ENCODE data around the gene UROC1. TPM values are rescaled to one million over a fixed set of nuclear protein-coding genes. Genes with fewer than 3 reads are reported as not detected.

UROC1 gene
- total RNA-seq, 1 experiment from 2014 or later, result not detected

DNA sequence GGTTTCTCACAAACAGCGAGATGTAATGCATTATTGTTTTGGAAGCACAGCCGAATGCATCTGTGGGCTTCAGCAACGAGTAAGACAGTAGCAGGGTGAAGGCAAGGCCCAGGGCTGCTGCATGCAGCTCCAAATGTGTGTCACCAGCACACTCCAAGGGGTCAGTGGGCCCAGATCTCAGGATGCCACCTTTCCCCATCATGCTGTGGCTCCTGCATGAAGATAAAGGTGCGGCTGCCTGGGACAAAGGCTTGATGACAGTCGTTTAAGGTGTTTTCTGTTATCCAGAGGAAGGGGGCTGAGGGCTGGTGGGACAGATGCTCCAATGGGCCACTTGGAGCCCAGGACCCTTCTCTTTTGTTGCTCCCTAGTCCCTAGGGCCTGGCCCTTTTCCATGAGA is 28.0 kb upstream of the UROC1 start:
- Mint-ChIP-seq H3K4me3 (ENCODE audit: unreplicated experiment) (no peak overlapping the region), H3K27me3 (ENCODE audit: insufficient read depth, unreplicated experiment) (peaks cover 42% of the 10 kb centered on the region), H3K36me3 (ENCODE audit: insufficient read depth, unreplicated experiment) (no peaks in the 10 kb centered on the region), H3K9me3 (ENCODE audit: unreplicated experiment) (no peaks in the 10 kb centered on the region), H3K4me1 (ENCODE audit: insufficient read depth, unreplicated experiment) (peaks cover 7% of the 10 kb centered on the region), H3K27ac (ENCODE audit: low read depth, unreplicated experiment) (no peak overlapping the region)
- intact Hi-C loops (cut with micrococcal nuclease), result no loop called here
- no TSS peak for BruUV-seq (replicated peaks)
- TF ChIP-seq, protein P1, sequence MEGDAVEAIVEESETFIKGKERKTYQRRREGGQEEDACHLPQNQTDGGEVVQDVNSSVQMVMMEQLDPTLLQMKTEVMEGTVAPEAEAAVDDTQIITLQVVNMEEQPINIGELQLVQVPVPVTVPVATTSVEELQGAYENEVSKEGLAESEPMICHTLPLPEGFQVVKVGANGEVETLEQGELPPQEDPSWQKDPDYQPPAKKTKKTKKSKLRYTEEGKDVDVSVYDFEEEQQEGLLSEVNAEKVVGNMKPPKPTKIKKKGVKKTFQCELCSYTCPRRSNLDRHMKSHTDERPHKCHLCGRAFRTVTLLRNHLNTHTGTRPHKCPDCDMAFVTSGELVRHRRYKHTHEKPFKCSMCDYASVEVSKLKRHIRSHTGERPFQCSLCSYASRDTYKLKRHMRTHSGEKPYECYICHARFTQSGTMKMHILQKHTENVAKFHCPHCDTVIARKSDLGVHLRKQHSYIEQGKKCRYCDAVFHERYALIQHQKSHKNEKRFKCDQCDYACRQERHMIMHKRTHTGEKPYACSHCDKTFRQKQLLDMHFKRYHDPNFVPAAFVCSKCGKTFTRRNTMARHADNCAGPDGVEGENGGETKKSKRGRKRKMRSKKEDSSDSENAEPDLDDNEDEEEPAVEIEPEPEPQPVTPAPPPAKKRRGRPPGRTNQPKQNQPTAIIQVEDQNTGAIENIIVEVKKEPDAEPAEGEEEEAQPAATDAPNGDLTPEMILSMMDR (IDR thresholded peaks at IDR 0.05; ENCODE audit: unreplicated experiment), result no peak
- CTCF ChIA-PET, result interaction anchor here (0.9 kb wide), 1 partner anchor 23 kb away, joined by 3 read pairs; no protein-coding TSS in a partner anchor
- POLR2A ChIA-PET, result no interaction called here
- no peak for DNase-seq (ENCODE audit: unreplicated experiment)

GRCh38 chr3:126544596-126545281 is 27.2 kb upstream of the UROC1 start:
- DNase-seq (ENCODE audit: unreplicated experiment), result no peak
- Mint-ChIP-seq H3K27me3 (ENCODE audit: insufficient read depth, unreplicated experiment) (peaks cover 43% of the 10 kb centered on the region), H3K36me3 (ENCODE audit: insufficient read depth, unreplicated experiment) (no peaks in the 10 kb centered on the region), H3K27ac (ENCODE audit: low read depth, unreplicated experiment) (no peak overlapping the region), H3K9me3 (ENCODE audit: unreplicated experiment) (no peaks in the 10 kb centered on the region), H3K4me3 (ENCODE audit: unreplicated experiment) (no peak overlapping the region), H3K4me1 (ENCODE audit: insufficient read depth, unreplicated experiment) (peaks cover 15% of the 10 kb centered on the region)
- intact Hi-C loops (cut with micrococcal nuclease), result no loop called here
- ChIA-PET CTCF (interaction anchor here (0.6 to 0.9 kb wide), 2 partner anchors 22 to 156 kb away, joined by 3 read pairs; no protein-coding TSS in a partner anchor), POLR2A (no interaction called here)
- TF ChIP-seq, protein P1 (IDR thresholded peaks at IDR 0.05; ENCODE audit: unreplicated experiment), result no peak
- no TSS peak for BruUV-seq (replicated peaks)

DNA sequence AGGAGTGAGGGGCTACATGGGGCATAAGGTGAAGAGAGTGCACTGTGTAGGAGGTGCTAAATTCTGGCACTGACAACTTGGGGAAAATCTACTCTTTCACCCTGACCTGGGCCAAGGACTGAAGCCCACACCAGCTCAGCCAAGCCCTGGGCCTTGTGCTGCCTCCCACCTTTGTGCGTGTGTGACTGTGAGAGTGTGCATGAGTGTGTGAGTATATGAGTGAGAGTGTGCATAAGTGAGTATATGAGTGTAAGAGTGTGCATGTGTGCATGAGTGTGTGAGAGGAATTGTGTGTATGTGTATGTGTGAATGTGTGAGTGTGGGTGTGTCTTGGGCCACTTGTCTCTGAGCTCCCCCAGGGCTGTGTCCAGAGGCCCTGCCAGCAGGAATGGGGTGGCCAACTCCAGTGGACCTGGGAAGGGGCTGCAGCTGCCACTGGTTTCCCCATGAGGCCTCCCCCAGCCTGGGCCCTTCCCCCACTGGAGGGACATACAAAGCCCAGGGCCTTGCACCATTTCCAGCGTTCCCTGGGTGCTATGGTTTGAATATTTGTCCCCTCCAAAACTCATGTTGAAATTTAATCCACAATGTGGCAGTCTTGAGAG is 26.0 kb upstream of the UROC1 start:
- CTCF ChIA-PET, result interaction anchor here (0.6 kb wide), 1 partner anchor 155 kb away, joined by 3 read pairs; no protein-coding TSS in a partner anchor
- intact Hi-C loops (cut with micrococcal nuclease), result no loop called here
- Mint-ChIP-seq H3K4me3 (ENCODE audit: unreplicated experiment) (no peak overlapping the region), H3K36me3 (ENCODE audit: insufficient read depth, unreplicated experiment) (no peaks in the 10 kb centered on the region), H3K27ac (ENCODE audit: low read depth, unreplicated experiment) (no peak overlapping the region), H3K9me3 (ENCODE audit: unreplicated experiment) (no peaks in the 10 kb centered on the region), H3K4me1 (ENCODE audit: insufficient read depth, unreplicated experiment) (peaks cover 16% of the 10 kb centered on the region), H3K27me3 (ENCODE audit: insufficient read depth, unreplicated experiment) (peaks cover 37% of the 10 kb centered on the region)
- TF ChIP-seq, protein P1 (IDR thresholded peaks at IDR 0.05; ENCODE audit: unreplicated experiment), result no peak
- no TSS peak for BruUV-seq (replicated peaks)
- POLR2A ChIA-PET, result interaction anchor here (0.6 kb wide), 1 partner anchor 285 kb away, joined by 3 read pairs; no protein-coding TSS in a partner anchor
- DNase-seq (ENCODE audit: unreplicated experiment), result no peak

GRCh38 chr3:126542340-126543241 is 25.0 kb upstream of the UROC1 start:
- BruUV-seq (replicated peaks), result no TSS peak
- H3K27me3 Mint-ChIP-seq (ENCODE audit: insufficient read depth, unreplicated experiment), result peaks cover 28% of the 10 kb centered on the region
- peaks cover 16% of the 10 kb centered on the region for H3K4me1 Mint-ChIP-seq (ENCODE audit: insufficient read depth, unreplicated experiment)
- no peak overlapping the region for H3K4me3 Mint-ChIP-seq (ENCODE audit: unreplicated experiment)
- DNase-seq (ENCODE audit: unreplicated experiment), result no peak
- H3K27ac Mint-ChIP-seq (ENCODE audit: low read depth, unreplicated experiment), result no peak overlapping the region
- no peaks in the 10 kb centered on the region for H3K9me3 Mint-ChIP-seq (ENCODE audit: unreplicated experiment)
- intact Hi-C loops (cut with micrococcal nuclease), result no loop called here
- CTCF ChIA-PET, result no interaction called here
- TF ChIP-seq, protein P1 (IDR thresholded peaks at IDR 0.05; ENCODE audit: unreplicated experiment), result no peak
- H3K36me3 Mint-ChIP-seq (ENCODE audit: insufficient read depth, unreplicated experiment), result no peaks in the 10 kb centered on the region
- POLR2A ChIA-PET, result no interaction called here
